Gastrocnemius medialis (tissue), 4 donors: Measurements from ENCODE around the gene CDHR3.

Experiments
- CTCF ChIP-seq, 5 experiments: fragments of 450-650 bp in 3 of 5; fragments of 200-600 bp in 2 of 5; sonication (generic) in 2 of 5; IDR thresholded peaks in 4 of 5; conservative IDR thresholded peaks in 1 of 5; 1 replicate in 4 of 5; 2 replicates in 1 of 5; pipeline ENCODE4 v1.5.1; 2016 to 2019; ENCODE audit warnings: antibody characterized with exemption in 5 of 5, mild to moderate bottlenecking in 3 of 5, moderate library complexity in 3 of 5
- POLR2A ChIP-seq, 2 donors: fragments of 450-650 bp; IDR thresholded peaks; one replicate each; pipeline ENCODE4 v1.6.1; 2017; ENCODE audit warnings: antibody characterized with exemption in 2 of 2, mild to moderate bottlenecking in 2 of 2, moderate library complexity in 2 of 2

GRCh38 chr7:106037489-106038176 is 74.6 kb downstream of the CDHR3 start:
- TF ChIP-seq CTCF (IDR thresholded peaks at IDR 0.05 in 4 of 5, conservative IDR thresholded peaks at IDR 0.05 in 1 of 5) = no peak
- TF ChIP-seq POLR2A (IDR thresholded peaks at IDR 0.05) = no peak
